Measurements from ENCODE around the gene GRIN3B.
A peak's percentile ranks its signal among the peaks of the same experiment; 100 is the strongest.

GRIN3B gene

DNA sequence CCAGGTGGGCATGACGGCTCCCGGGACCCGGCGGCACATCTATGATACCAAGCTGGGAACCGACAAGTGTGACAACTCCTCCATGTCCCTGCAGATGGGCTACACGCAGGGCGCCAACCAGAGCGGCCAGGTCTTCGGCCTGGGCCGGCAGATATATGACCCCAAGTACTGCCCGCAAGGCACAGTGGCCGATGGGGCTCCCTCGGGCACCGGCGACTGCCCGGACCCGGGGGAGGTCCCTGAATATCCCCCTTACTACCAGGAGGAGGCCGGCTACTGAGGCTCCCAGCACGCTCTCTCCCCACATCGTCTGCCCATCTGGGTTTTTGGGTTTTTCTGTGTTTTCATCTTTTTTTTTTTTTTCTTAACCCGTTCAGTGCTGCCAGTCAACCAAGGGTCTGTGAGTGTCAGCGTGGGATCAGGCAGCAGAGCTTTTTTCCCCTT, 37.4 kb downstream of the GRIN3B start:
- TF ChIP-seq, protein P1, sequence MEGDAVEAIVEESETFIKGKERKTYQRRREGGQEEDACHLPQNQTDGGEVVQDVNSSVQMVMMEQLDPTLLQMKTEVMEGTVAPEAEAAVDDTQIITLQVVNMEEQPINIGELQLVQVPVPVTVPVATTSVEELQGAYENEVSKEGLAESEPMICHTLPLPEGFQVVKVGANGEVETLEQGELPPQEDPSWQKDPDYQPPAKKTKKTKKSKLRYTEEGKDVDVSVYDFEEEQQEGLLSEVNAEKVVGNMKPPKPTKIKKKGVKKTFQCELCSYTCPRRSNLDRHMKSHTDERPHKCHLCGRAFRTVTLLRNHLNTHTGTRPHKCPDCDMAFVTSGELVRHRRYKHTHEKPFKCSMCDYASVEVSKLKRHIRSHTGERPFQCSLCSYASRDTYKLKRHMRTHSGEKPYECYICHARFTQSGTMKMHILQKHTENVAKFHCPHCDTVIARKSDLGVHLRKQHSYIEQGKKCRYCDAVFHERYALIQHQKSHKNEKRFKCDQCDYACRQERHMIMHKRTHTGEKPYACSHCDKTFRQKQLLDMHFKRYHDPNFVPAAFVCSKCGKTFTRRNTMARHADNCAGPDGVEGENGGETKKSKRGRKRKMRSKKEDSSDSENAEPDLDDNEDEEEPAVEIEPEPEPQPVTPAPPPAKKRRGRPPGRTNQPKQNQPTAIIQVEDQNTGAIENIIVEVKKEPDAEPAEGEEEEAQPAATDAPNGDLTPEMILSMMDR (IDR thresholded peaks at IDR 0.05; ENCODE audit: low read depth, low read length, missing control alignments) = no peak
- H3K4me3 ChIP-seq (ENCODE audit: low read depth, low read length) = no peak overlapping the region; the same call in 1 of the 2 replicates
- DNase-seq (ENCODE audit: low read depth) = no peak

DNA sequence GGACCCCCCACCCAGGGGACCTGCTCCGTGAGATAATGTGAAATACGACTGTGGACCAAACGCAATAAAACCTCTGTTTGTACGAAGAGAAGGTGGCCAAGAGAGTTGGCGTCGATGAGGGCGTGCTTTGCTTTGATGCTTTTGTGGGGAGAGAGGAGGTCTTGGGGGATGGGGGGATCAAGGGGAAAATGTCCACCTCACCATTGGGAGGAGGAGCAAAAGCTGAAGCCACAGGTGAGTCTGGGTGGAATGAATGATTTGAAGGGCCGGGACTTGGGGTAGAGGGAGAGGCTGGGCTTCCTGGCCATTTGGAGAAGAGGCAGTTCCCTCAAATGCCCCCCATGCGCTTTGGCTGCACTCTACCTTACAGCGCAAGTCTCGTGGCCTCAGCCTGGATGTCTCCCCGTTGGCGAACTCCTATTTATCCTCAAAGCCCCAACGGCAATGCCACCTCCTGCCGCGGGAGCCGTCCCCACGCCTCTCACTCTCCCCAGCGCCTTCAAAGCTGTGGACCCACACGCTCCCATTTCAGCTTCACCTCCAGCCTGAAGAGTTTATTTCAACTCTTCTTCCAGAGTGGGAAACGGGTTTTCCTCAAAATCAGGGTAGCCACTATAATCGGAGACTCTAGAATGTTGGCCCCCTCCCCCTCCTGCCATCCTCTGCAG, 38.9 kb downstream of the GRIN3B start:
- peak overlapping the region; percentile 86 for H3K4me3 ChIP-seq (ENCODE audit: low read depth, low read length)
- TF ChIP-seq, protein P1 (IDR thresholded peaks at IDR 0.05; ENCODE audit: low read depth, low read length, missing control alignments) = no peak
- DNase-seq (ENCODE audit: low read depth) = no peak

- peak within 1 kb of the TSS; percentile 86 for H3K4me3 ChIP-seq (ENCODE audit: low read depth, low read length)
- peak; percentile 95 for DNase-seq (ENCODE audit: low read depth)
- TF ChIP-seq, protein P1 (IDR thresholded peaks at IDR 0.05; ENCODE audit: low read depth, low read length, missing control alignments) = no peak
These were observed 39.6 kb downstream of the GRIN3B start, which contains the start of gene ABCA7 for GRCh38 chr19:1039646-1040475. TSS of gene ABCA7 (plus strand) at chr19:1040107. CDS start at chr19:1041362, 1,255 bp downstream.

- peak; percentile 94 for DNase-seq (ENCODE audit: low read depth)
- TF ChIP-seq, protein P1 (IDR thresholded peaks at IDR 0.05; ENCODE audit: low read depth, low read length, missing control alignments) = no peak
- peak overlapping the region; percentile 86 for H3K4me3 ChIP-seq (ENCODE audit: low read depth, low read length)
These were observed 40.5 kb downstream of the GRIN3B start for GRCh38 chr19:1040476-1041271.

- H3K4me3 ChIP-seq (ENCODE audit: low read depth, low read length) = peak overlapping the region; percentile 86
- DNase-seq (ENCODE audit: low read depth) = no peak
- TF ChIP-seq, protein P1 (IDR thresholded peaks at IDR 0.05; ENCODE audit: low read depth, low read length, missing control alignments) = no peak
These were observed 41.1 kb downstream of the GRIN3B start for GRCh38 chr19:1041272-1041834.
